ENCODE measurements around the gene SLC6A12.

DNA sequence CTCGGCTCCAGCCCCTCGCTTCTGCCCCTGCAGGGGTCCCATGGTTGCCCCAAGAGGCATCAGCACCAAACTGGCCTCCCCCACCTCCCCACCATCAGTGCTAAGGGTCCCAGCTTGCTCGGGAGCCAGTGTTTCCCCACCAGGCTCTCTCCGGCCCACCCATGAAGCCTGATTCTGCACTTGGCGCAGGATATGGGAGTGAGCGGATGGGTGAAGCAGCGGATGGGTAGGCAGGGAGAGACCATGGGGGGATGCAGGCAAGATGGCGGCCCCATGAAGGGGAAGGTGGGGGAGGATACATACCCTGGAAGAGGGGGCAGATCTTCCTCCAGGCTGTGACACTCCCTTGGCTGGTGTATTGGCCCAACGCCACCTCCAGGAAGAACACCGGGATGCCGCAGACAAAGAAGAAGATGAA, 9.7 kb downstream of the SLC6A12 start:
- TF ChIP-seq, protein P1, sequence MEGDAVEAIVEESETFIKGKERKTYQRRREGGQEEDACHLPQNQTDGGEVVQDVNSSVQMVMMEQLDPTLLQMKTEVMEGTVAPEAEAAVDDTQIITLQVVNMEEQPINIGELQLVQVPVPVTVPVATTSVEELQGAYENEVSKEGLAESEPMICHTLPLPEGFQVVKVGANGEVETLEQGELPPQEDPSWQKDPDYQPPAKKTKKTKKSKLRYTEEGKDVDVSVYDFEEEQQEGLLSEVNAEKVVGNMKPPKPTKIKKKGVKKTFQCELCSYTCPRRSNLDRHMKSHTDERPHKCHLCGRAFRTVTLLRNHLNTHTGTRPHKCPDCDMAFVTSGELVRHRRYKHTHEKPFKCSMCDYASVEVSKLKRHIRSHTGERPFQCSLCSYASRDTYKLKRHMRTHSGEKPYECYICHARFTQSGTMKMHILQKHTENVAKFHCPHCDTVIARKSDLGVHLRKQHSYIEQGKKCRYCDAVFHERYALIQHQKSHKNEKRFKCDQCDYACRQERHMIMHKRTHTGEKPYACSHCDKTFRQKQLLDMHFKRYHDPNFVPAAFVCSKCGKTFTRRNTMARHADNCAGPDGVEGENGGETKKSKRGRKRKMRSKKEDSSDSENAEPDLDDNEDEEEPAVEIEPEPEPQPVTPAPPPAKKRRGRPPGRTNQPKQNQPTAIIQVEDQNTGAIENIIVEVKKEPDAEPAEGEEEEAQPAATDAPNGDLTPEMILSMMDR (IDR thresholded peaks at IDR 0.05; ENCODE audit: low read length) = no peak
- TF ChIP-seq EZH2 (IDR thresholded peaks at IDR 0.05; ENCODE audit: borderline replicate concordance, low read length) = no peak
